ENCODE results near the gene CARD19.

CARD19 gene

GRCh38 chr9:93161786-93162562 is 66.0 kb downstream of the CARD19 start (continued):
- no peak for TF ChIP-seq TSHZ2 (CRISPR knock-in tag; IDR thresholded peaks at IDR 0.05)
- TF ChIP-seq ESRRG (CRISPR knock-in tag; IDR thresholded peaks at IDR 0.05): no peak
- TF ChIP-seq TOX (CRISPR knock-in tag; IDR thresholded peaks at IDR 0.05; ENCODE audit: borderline replicate concordance): no peak
- TF ChIP-seq ARNTL (CRISPR knock-in tag; IDR thresholded peaks at IDR 0.05; ENCODE audit: borderline replicate concordance, low read depth): no peak
- no peak for TF ChIP-seq ZFP30 (CRISPR knock-in tag; IDR thresholded peaks at IDR 0.05)
- no peak for TF ChIP-seq ZFP3 (CRISPR knock-in tag; IDR thresholded peaks at IDR 0.05)
- no peak for TF ChIP-seq BACH2 (CRISPR knock-in tag; IDR thresholded peaks at IDR 0.05; ENCODE audit: borderline replicate concordance)

Data from SK-N-SH treated with all-trans-retinoic acid at 6 μM for 48 hours (cell line).